Tibial artery (tissue), 4 donors: ENCODE results near the gene USO1.

Experiments
- DNase-seq, 2 donors: peaks; one replicate each; pipeline ENCODE4 v3.0.0-alpha.2; 2019
- H3K27ac ChIP-seq, 2 donors: fragments of 200-600 bp; sonication (generic) in 1 of 2; 1 replicate in 1 of 2; 2 replicates in 1 of 2; pipeline ENCODE4 v1.5.1; 2018 to 2019; ENCODE audit warnings: mild to moderate bottlenecking in 1 of 2
- H3K27me3 ChIP-seq, 2 donors: fragments of 200-600 bp; sonication (generic) in 1 of 2; one replicate each; pipeline versions ENCODE4 v1.5.1 to v1.6.0; 2016 to 2019
- H3K36me3 ChIP-seq, 3 donors: fragments of 200-600 bp; sonication (generic) in 2 of 3; one replicate each; pipeline ENCODE4 v1.5.1; 2016 to 2019; ENCODE audit warnings: mild to moderate bottlenecking in 2 of 3
- H3K4me1 ChIP-seq, 4 donors: fragments of 200-600 bp; sonication (generic) in 2 of 4; 1 replicate in 3 of 4; 2 replicates in 1 of 4; pipeline ENCODE4 v1.5.1; 2016 to 2019
- H3K4me3 ChIP-seq, 2 donors: fragments of 200-600 bp; sonication (generic) in 1 of 2; 1 replicate in 1 of 2; 2 replicates in 1 of 2; pipeline ENCODE4 v1.5.1; 2018 to 2019; ENCODE audit warnings: mild to moderate bottlenecking in 2 of 2
- H3K9me3 ChIP-seq, 3 donors: fragments of 200-600 bp; sonication (generic) in 1 of 3; one replicate each; pipeline ENCODE4 v1.5.1; 2016 to 2019
- CTCF ChIP-seq, 2 experiments: fragments of 200-600 bp in 1 of 2; fragments of 450-650 bp in 1 of 2; IDR thresholded peaks; one replicate each; pipeline ENCODE4 v1.5.1; 2017 to 2019; ENCODE audit warnings: antibody characterized with exemption in 2 of 2, mild to moderate bottlenecking in 1 of 2, moderate library complexity in 1 of 2
- intact Hi-C: fragments of 100-400 bp; cut with DNase I; formaldehyde crosslinking; loops from one replicate; pipeline ENCODE4 v1.15.0; 2023; ENCODE audit warnings: low total_unique reads

Gene USO1

GRCh38 chr4:75702919-75703411 lies 21.4 kb upstream of the USO1 start:
- Histone ChIP-seq H3K4me3 (no peak overlapping the region), H3K27ac (no peak overlapping the region), H3K36me3 (peaks cover 0 to 3% (median 0%) of the 10 kb centered on the region in 3 donors), H3K4me1 (no peaks in the 10 kb centered on the region), H3K27me3 (no peaks in the 10 kb centered on the region), H3K9me3 (no peaks in the 10 kb centered on the region)
- no peak for DNase-seq
- TF ChIP-seq CTCF (IDR thresholded peaks at IDR 0.05) = no peak
- intact Hi-C loops = no loop called here

- Histone ChIP-seq H3K36me3 (peaks cover 0 to 3% (median 0%) of the 10 kb centered on the region in 3 donors), H3K4me3 (no peak overlapping the region), H3K27me3 (no peaks in the 10 kb centered on the region), H3K9me3 (no peaks in the 10 kb centered on the region), H3K4me1 (no peaks in the 10 kb centered on the region), H3K27ac (no peak overlapping the region)
- intact Hi-C loops = no loop called here
- no peak for TF ChIP-seq CTCF (IDR thresholded peaks at IDR 0.05)
- no peak for DNase-seq
Measured at GRCh38 chr4:75705198-75705977, 19.0 kb upstream of the USO1 start.

GRCh38 chr4:75708218-75708691 lies 16.1 kb upstream of the USO1 start:
- TF ChIP-seq CTCF (IDR thresholded peaks at IDR 0.05) = no peak
- H3K4me3 ChIP-seq = no peak overlapping the region
- H3K9me3 ChIP-seq = no peaks in the 10 kb centered on the region
- peaks cover 0 to 3% (median 0%) of the 10 kb centered on the region in 3 donors for H3K36me3 ChIP-seq
- intact Hi-C loops = no loop called here
- no peak overlapping the region for H3K27ac ChIP-seq
- no peak for DNase-seq
- H3K27me3 ChIP-seq = no peaks in the 10 kb centered on the region
- H3K4me1 ChIP-seq = no peaks in the 10 kb centered on the region

- TF ChIP-seq CTCF (IDR thresholded peaks at IDR 0.05) = no peak
- Histone ChIP-seq H3K36me3 (peaks cover 0 to 3% (median 0%) of the 10 kb centered on the region in 3 donors), H3K4me1 (peaks cover 0 to 10% (median 5%) of the 10 kb centered on the region in 4 donors), H3K4me3 (no peak overlapping the region), H3K27me3 (no peaks in the 10 kb centered on the region), H3K9me3 (no peaks in the 10 kb centered on the region), H3K27ac (no peak overlapping the region)
- intact Hi-C loops = no loop called here
- no peak for DNase-seq
Measured at GRCh38 chr4:75710246-75710645, 14.1 kb upstream of the USO1 start.

GRCh38 chr4:75714011-75714410 lies 10.4 kb upstream of the USO1 start:
- intact Hi-C loops = no loop called here
- no peak for DNase-seq
- H3K27ac ChIP-seq = peak overlapping the region in 1 of 2 donors; percentile 50

More at GRCh38 chr4:75714011-75714410, 10.4 kb upstream of the USO1 start:
- no peaks in the 10 kb centered on the region for H3K36me3 ChIP-seq
- H3K9me3 ChIP-seq = no peaks in the 10 kb centered on the region
- no peak overlapping the region for H3K4me3 ChIP-seq
- no peaks in the 10 kb centered on the region for H3K27me3 ChIP-seq
- TF ChIP-seq CTCF (IDR thresholded peaks at IDR 0.05) = no peak
- peaks cover 0 to 14% (median 7%) of the 10 kb centered on the region in 4 donors for H3K4me1 ChIP-seq
